ENCODE measurements around the gene COA1.

DNA sequence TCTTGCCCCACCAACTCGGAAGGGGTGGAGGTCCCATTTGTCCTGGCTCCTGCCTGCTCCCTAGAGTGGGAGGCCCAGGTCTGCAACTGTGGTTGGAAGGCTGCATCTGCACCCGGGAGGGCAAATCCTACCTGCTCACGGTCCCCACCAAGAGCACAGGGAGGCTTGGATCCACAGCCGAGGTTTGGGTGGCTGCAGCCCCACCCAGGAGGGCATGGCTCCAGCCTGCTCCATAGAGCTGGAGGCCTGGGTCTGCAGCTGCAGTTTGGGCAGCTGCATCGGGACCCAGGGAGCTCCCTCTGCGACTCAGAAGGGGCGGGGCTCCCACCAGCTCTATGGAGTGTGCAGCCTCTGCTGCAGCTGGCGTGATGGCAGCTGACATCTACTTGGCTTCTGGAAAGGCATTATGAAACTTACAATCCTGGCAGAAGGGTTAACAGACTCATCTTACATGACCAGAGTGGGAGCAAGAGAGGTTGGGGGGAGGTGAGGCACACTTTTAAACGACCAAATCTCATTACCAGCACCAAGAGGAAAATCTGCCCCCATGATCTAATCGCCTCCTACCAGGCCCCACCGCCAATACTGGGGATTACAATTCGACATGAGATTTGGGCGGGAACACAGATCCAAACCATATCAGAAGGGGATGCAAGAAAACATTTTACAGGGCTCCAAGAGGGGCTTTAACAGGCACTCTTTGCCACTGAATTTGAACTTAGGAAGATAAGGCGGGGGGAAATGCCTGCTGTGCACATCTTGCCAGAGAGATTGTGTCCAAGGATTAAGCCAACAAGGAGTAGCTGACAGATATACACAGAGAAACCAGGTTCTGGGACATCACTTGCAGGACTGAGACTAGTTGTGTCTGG lies 20.9 kb upstream of the COA1 start:
- TF ChIP-seq POLR2A (IDR thresholded peaks at IDR 0.05) (no peak), CTCF (IDR thresholded peaks at IDR 0.05) (no peak)

Measured in lower leg skin (tissue), 3 donors.